ELF-1 (cell line): Measurements from ENCODE around the gene CCND1.
"Not testable (repeated sequence)": the region's sequence is repeated elsewhere in the genome, so short reads cannot be mapped to it uniquely, and the experiment has no call there.

Experiments
- DNase-seq: peaks from one replicate; pipeline ENCODE4 v3.0.0-alpha.2; 2016; ENCODE audit warnings: low read depth, low spot score

CCND1 gene

GRCh38 chr11:69689484-69690319, 48.7 kb downstream of the CCND1 start:
- no peak for DNase-seq

- no peak for DNase-seq
Measured at GRCh38 chr11:69691463-69691862, 50.5 kb downstream of the CCND1 start.

- DNase-seq, result no peak
Measured at GRCh38 chr11:69692422-69692821, 51.5 kb downstream of the CCND1 start.

DNA sequence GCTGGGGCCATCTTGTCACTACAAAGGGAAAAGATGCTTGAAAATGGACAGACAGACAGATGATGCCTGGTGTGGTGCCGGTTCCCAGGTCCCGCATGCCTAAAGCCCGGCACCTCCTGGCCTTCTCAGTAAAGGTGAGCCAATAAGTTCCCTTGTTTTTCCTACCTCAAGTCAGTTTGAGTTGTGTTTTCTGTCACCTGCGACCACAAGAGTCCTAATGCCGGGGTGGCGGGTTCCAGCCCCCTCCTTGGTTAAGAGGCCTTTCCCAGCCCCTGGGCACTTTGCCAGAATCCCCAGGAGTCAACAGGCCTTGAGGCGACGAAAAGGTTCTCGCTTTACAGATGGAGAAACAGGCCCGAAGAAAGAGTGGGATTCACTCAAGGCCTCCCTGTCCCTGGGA, 53.8 kb downstream of the CCND1 start:
- DNase-seq, result no peak

GRCh38 chr11:69695581-69695980, 54.6 kb downstream of the CCND1 start:
- no peak for DNase-seq

- not testable (repeated sequence) for DNase-seq
Measured at GRCh38 chr11:69695995-69696394, 55.0 kb downstream of the CCND1 start.

- DNase-seq, result no peak
Measured at GRCh38 chr11:69696749-69697468, 56.0 kb downstream of the CCND1 start.

- no peak for DNase-seq
Measured at GRCh38 chr11:69697469-69697843, 56.5 kb downstream of the CCND1 start.

DNA sequence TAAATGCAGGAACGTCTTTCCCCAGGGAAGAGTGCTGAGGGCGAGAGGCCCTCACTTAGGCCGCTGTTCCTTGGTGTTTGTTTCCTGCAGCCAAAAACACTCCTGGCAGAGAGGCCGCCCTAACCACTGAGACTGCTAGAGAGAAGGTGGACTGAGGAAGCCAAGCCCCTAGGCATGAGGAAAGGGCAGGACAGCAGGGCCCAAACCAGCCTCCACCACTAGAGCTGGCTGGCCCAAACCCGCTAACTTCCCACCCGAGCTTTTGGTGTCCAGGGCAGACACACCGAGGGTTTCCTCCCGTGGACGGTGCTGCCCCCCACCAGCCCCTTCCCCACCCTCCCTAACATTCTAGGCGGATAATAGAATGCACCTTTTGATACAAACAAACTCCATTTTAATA, 56.9 kb downstream of the CCND1 start:
- no peak for DNase-seq

DNA sequence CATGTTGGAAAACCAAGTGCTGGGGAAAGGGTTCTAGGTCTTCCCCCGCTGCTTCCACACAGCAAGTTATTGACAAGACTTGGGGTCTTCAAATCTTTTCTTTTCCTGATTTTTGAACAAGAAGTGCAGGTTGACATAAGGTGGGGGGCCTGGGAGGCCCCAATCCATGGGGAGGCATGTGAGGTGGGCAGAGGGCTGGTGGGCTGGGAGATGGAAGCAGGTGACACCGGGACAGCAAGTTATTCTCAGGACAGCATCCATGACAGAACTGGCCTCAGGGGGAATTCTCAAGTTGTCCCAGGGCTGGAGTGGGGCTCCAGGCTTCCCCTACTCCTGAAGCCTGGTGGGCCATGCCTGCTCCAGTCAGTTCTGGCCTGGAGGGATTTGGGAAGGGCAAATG, 57.4 kb downstream of the CCND1 start:
- DNase-seq, result no peak

GRCh38 chr11:69699213-69699612, 58.3 kb downstream of the CCND1 start:
- DNase-seq, result no peak

- DNase-seq, result peak; percentile 91
Measured at GRCh38 chr11:69700278-69701140, 59.6 kb downstream of the CCND1 start.

- peak; percentile 82 for DNase-seq
Measured at GRCh38 chr11:69702239-69702691, 61.3 kb downstream of the CCND1 start.

GRCh38 chr11:69702769-69703452, 62.0 kb downstream of the CCND1 start:
- DNase-seq, result peak; percentile 71

GRCh38 chr11:69703453-69703767, 62.5 kb downstream of the CCND1 start:
- DNase-seq, result no peak
